ENCODE results near the gene SEC24D.

GRCh38 chr4:118836301-118837120, 585 bp upstream of the SEC24D start:
- no peak for TF ChIP-seq EZH2 (IDR thresholded peaks at IDR 0.05)
- peak; percentile 14 for TF ChIP-seq CTCF (IDR thresholded peaks at IDR 0.05)
- no peak for TF ChIP-seq EZH2phosphoT487 (IDR thresholded peaks at IDR 0.05)

Data from neural progenitor cell (in vitro differentiated cells).